CD14-positive monocyte (primary cell): ENCODE measurements around the gene AOX1. TPM values are rescaled to one million over a fixed set of nuclear protein-coding genes. Genes with fewer than 3 reads are reported as not detected.

ENCODE experiments used
- DNase-seq, 3 donors: peaks; one replicate each; pipeline ENCODE4 v3.0.0-alpha.2; 2011 to 2022
- H2AFZ ChIP-seq: 2 replicates; pipeline ENCODE4 v1.6.0; 2012; ENCODE audit warnings: mild to moderate bottlenecking, low read depth, low read length, inconsistent platforms; ENCODE audit not compliant: insufficient read depth, poor library complexity, severe bottlenecking
- H3K27ac ChIP-seq, 2 donors: 1 replicate in 1 of 2; 2 replicates in 1 of 2; pipeline ENCODE4 v1.5.1; 2012 to 2013; ENCODE audit warnings: low read length in 2 of 2, control low read depth in 1 of 2, inconsistent platforms in 1 of 2, low read depth in 1 of 2, mild to moderate bottlenecking in 1 of 2
- H3K27me3 ChIP-seq, 2 donors: one replicate each; pipeline versions ENCODE4 v1.6.0 to v1.6.1; 2011 to 2013; ENCODE audit warnings: low read length in 2 of 2; ENCODE audit not compliant: control insufficient read depth in 2 of 2, insufficient read depth in 2 of 2
- H3K36me3 ChIP-seq, 2 donors: replicated peaks in 1 of 2; 1 replicate in 1 of 2; 2 replicates in 1 of 2; pipeline versions ENCODE4 v1.5.1 to v1.6.1; 2012 to 2013; ENCODE audit warnings: low read length in 2 of 2, control low read depth in 1 of 2, inconsistent platforms in 1 of 2, mild to moderate bottlenecking in 1 of 2; ENCODE audit not compliant: insufficient read depth in 2 of 2, control insufficient read depth in 1 of 2
- H3K4me1 ChIP-seq, 2 donors: 1 replicate in 1 of 2; 2 replicates in 1 of 2; pipeline versions ENCODE4 v1.5.1 to v1.6.1; 2012 to 2013; ENCODE audit warnings: low read length in 2 of 2, control low read depth in 1 of 2, inconsistent platforms in 1 of 2, mild to moderate bottlenecking in 1 of 2, moderate library complexity in 1 of 2; ENCODE audit not compliant: insufficient read depth in 2 of 2, control insufficient read depth in 1 of 2
- H3K4me2 ChIP-seq: replicated peaks from 2 replicates; pipeline ENCODE3; 2012; ENCODE audit warnings: low read length, moderate library complexity, mild to moderate bottlenecking; ENCODE audit not compliant: poor library complexity, severe bottlenecking; ENCODE audit errors: extremely low read depth
- H3K4me3 ChIP-seq, 3 experiments: fragments of 200-600 bp in 1 of 3; sonication (generic) in 1 of 3; replicated peaks in 1 of 3; 1 replicate in 2 of 3; 2 replicates in 1 of 3; pipeline ENCODE4 v1.5.1; 2011 to 2013; ENCODE audit warnings: low read length in 3 of 3, mild to moderate bottlenecking in 3 of 3, control low read depth in 2 of 3, low read depth in 2 of 3, inconsistent platforms in 1 of 3, moderate library complexity in 1 of 3
- H3K79me2 ChIP-seq: 2 replicates; pipeline ENCODE4 v1.6.0; 2012; ENCODE audit warnings: mild to moderate bottlenecking, control low read depth, inconsistent platforms, low read length, moderate library complexity; ENCODE audit not compliant: insufficient read depth
- H3K9ac ChIP-seq: 2 replicates; pipeline ENCODE4 v1.6.0; 2017; ENCODE audit warnings: low read length, mild to moderate bottlenecking; ENCODE audit not compliant: insufficient read depth, poor library complexity, severe bottlenecking
- H3K9me3 ChIP-seq, 2 donors: replicated peaks in 1 of 2; 1 replicate in 1 of 2; 2 replicates in 1 of 2; pipeline versions ENCODE4 v1.5.1 to v1.6.1; 2012 to 2013; ENCODE audit warnings: low read length in 2 of 2, control low read depth in 1 of 2; ENCODE audit not compliant: control insufficient read depth in 1 of 2, insufficient read depth in 1 of 2
- H4K20me1 ChIP-seq: 2 replicates; pipeline ENCODE4 v1.6.0; 2012; ENCODE audit warnings: mild to moderate bottlenecking, low read length, control low read depth, moderate library complexity; ENCODE audit not compliant: insufficient read depth
- H3K27ac Mint-ChIP-seq, 7 donors: one replicate each; pipeline ENCODE4 v1.8.0; 2020; ENCODE audit warnings: mild to moderate bottlenecking in 7 of 7, mixed read lengths in 7 of 7, moderate library complexity in 6 of 7, inconsistent platforms in 2 of 7
- H3K27me3 Mint-ChIP-seq, 3 donors: one replicate each; pipeline ENCODE4 v1.8.0; 2021 to 2022; ENCODE audit warnings: low read depth in 3 of 3, mild to moderate bottlenecking in 3 of 3, mixed read lengths in 3 of 3, moderate library complexity in 3 of 3, inconsistent platforms in 1 of 3
- H3K36me3 Mint-ChIP-seq, 2 donors: one replicate each; pipeline ENCODE4 v1.8.0; 2020; ENCODE audit warnings: mixed read lengths in 2 of 2, inconsistent platforms in 1 of 2, mild to moderate bottlenecking in 1 of 2
- H3K4me1 Mint-ChIP-seq: one replicate; pipeline ENCODE4 v1.8.0; 2020; ENCODE audit warnings: mild to moderate bottlenecking, mixed read lengths
- H3K4me3 Mint-ChIP-seq, 2 donors: one replicate each; pipeline ENCODE4 v1.8.0; 2020; ENCODE audit warnings: mild to moderate bottlenecking in 2 of 2, mixed read lengths in 2 of 2, moderate library complexity in 1 of 2
- H3K9me3 Mint-ChIP-seq, 7 donors: one replicate each; pipeline ENCODE4 v1.8.0; 2020 to 2022; ENCODE audit warnings: mixed read lengths in 7 of 7, mild to moderate bottlenecking in 6 of 7, moderate library complexity in 6 of 7, inconsistent platforms in 2 of 7
- CTCF ChIP-seq: fragments of 200-600 bp; IDR thresholded peaks from one replicate; pipeline ENCODE4 v1.8.0; 2022; ENCODE audit warnings: antibody characterized with exemption, mild to moderate bottlenecking
- WGBS: methylation state at CpG from one replicate; pipeline ENCODE4 v1.1.5; 2013; ENCODE audit warnings: missing lambda C conversion rate; ENCODE audit not compliant: insufficient coverage; 5-methylcytosine and 5-hydroxymethylcytosine counted together
- intact Hi-C, 2 donors: fragments of 100-400 bp; cut with micrococcal nuclease; formaldehyde crosslinking; loops; one replicate each; pipeline versions ENCODE4 v1.15.0 to v1.15.1; 2023
- polyA plus RNA-seq, 3 donors: library from polyadenylated mRNA; depleted of rRNA in 1 of 3; unstranded in 2 of 3; stranded (reverse) in 1 of 3; fragments of 300-500 nt in 2 of 3; fragments of >200 nt in 1 of 3; fragmentation: Illumina TruSeq in 2 of 3; gene quantifications; 1 replicate in 2 of 3; 2 replicates in 1 of 3; pipeline ENCODE4 v1.2.3, GENCODE V29; 2012 to 2021

The AOX1 gene
- polyA plus RNA-seq, 3 donors = 0.16 TPM; not detected in 2

- no peak overlapping the region for H2AFZ ChIP-seq
- 100% methylated on average over 2 of the region's 5 CpGs for WGBS
- TF ChIP-seq CTCF = no peak
- Mint-ChIP-seq H3K27ac (no peak overlapping the region), H3K4me1 (peaks cover 11% of the 10 kb centered on the region), H3K4me3 (no peak overlapping the region), H3K36me3 (no peaks in the 10 kb centered on the region), H3K9me3 (peaks cover 0 to 2% (median 0%) of the 10 kb centered on the region in 7 donors), H3K27me3 (no peaks in the 10 kb centered on the region)
- no peaks in the 10 kb centered on the region for H4K20me1 ChIP-seq
- H3K4me1 ChIP-seq = peaks cover 7 to 12% of the 10 kb centered on the region in 2 donors
- H3K4me2 ChIP-seq = no peak overlapping the region
- H3K79me2 ChIP-seq = no peaks in the 10 kb centered on the region
- H3K36me3 ChIP-seq = no peaks in the 10 kb centered on the region
- no peak overlapping the region for H3K9ac ChIP-seq
- H3K4me3 ChIP-seq = no peak overlapping the region
- no peak for DNase-seq
- H3K9me3 ChIP-seq = no peaks in the 10 kb centered on the region
- no peaks in the 10 kb centered on the region for H3K27me3 ChIP-seq
- H3K27ac ChIP-seq = no peak overlapping the region
- intact Hi-C loops = no loop called here
These were observed 72.6 kb downstream of the AOX1 start for GRCh38 chr2:200658278-200658864.

- no peaks in the 10 kb centered on the region for H3K9me3 ChIP-seq
- intact Hi-C loops = no loop called here
- WGBS = 89% methylated on average over 3 of the region's 4 CpGs
These were observed 73.6 kb downstream of the AOX1 start for GRCh38 chr2:200659410-200659809.

More at GRCh38 chr2:200659410-200659809, 73.6 kb downstream of the AOX1 start:
- H3K9ac ChIP-seq = no peak overlapping the region
- Mint-ChIP-seq H3K4me3 (no peak overlapping the region), H3K27ac (peak overlapping the region in 1 of 7 donors; percentile 46), H3K27me3 (peaks cover 0 to 1% (median 0%) of the 10 kb centered on the region in 3 donors), H3K4me1 (peaks cover 11% of the 10 kb centered on the region), H3K9me3 (peaks cover 0 to 2% (median 0%) of the 10 kb centered on the region in 7 donors), H3K36me3 (no peaks in the 10 kb centered on the region)
- no peaks in the 10 kb centered on the region for H3K36me3 ChIP-seq
- no peaks in the 10 kb centered on the region for H4K20me1 ChIP-seq
- no peak overlapping the region for H3K4me3 ChIP-seq
- H2AFZ ChIP-seq = no peak overlapping the region
- H3K27me3 ChIP-seq = no peaks in the 10 kb centered on the region
- no peaks in the 10 kb centered on the region for H3K79me2 ChIP-seq
- peaks cover 7 to 12% of the 10 kb centered on the region in 2 donors for H3K4me1 ChIP-seq
- DNase-seq = no peak
- no peak for TF ChIP-seq CTCF
- H3K27ac ChIP-seq = no peak overlapping the region
- no peak overlapping the region for H3K4me2 ChIP-seq
